ENCODE measurements around the gene RMDN2.

GRCh38 chr2:37934591-37935513 lies 9.8 kb downstream of the RMDN2 start:
- TF ChIP-seq, protein P1, sequence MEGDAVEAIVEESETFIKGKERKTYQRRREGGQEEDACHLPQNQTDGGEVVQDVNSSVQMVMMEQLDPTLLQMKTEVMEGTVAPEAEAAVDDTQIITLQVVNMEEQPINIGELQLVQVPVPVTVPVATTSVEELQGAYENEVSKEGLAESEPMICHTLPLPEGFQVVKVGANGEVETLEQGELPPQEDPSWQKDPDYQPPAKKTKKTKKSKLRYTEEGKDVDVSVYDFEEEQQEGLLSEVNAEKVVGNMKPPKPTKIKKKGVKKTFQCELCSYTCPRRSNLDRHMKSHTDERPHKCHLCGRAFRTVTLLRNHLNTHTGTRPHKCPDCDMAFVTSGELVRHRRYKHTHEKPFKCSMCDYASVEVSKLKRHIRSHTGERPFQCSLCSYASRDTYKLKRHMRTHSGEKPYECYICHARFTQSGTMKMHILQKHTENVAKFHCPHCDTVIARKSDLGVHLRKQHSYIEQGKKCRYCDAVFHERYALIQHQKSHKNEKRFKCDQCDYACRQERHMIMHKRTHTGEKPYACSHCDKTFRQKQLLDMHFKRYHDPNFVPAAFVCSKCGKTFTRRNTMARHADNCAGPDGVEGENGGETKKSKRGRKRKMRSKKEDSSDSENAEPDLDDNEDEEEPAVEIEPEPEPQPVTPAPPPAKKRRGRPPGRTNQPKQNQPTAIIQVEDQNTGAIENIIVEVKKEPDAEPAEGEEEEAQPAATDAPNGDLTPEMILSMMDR (IDR thresholded peaks at IDR 0.05; ENCODE audit: low read depth, low read length): no peak
- TF ChIP-seq POLR2A (IDR thresholded peaks at IDR 0.05; ENCODE audit: extremely low read depth, insufficient read length): no peak
- TF ChIP-seq, protein P2, sequence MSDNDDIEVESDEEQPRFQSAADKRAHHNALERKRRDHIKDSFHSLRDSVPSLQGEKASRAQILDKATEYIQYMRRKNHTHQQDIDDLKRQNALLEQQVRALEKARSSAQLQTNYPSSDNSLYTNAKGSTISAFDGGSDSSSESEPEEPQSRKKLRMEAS (IDR thresholded peaks at IDR 0.05; ENCODE audit: low read depth, low read length): no peak

Measured in NB4 (cell line).